GM13977 (cell line): ENCODE results near the gene GAB3.

Experiments
- DNase-seq: peaks from one replicate; pipeline ENCODE4 v3.0.0; 2012; ENCODE audit warnings: low spot score
- in situ Hi-C: fragments of 300-500 bp; cut with MboI; formaldehyde crosslinking; loops from one replicate; pipeline ENCODE4 v1.12.0; 2022; ENCODE audit warnings: low sequenced_read_pairs, low pct_unique_long_range_greater_than_20kb, mixed read lengths, inconsistent platforms; ENCODE audit not compliant: unreplicated experiment
- TF ChIP-seq, protein P1 (sequence below): IDR thresholded peaks from 2 replicates; pipeline ENCODE4 v1.5.1; 2012; ENCODE audit warnings: mild to moderate bottlenecking, control low read depth; ENCODE audit not compliant: insufficient read depth; ENCODE audit errors: extremely low read depth, missing control alignments

Gene GAB3

DNA sequence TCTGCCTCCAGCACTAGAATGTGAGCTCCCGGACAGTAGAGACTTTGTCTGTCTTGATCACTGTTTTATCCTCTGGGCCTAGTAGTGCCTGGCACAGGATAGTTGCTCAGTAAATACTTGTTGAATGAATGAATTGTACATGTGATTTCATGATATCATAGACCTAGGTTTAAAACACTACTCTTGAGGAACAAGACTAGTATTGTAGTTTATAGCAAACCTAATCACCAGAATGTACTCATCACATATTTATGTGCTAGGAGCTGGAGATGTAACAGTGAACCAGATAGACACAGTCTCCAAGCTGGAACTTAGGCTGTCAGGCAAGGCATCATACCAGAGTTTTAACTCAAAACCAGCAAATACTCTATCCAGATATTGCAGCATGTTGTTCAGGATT, 23.5 kb downstream of the GAB3 start:
- no peak for DNase-seq
- in situ Hi-C loops, result loop anchor here (25.0 kb wide), 1 partner anchor 140 kb away; the partner anchor contains the start of gene CTAG1A
- TF ChIP-seq, protein P1, sequence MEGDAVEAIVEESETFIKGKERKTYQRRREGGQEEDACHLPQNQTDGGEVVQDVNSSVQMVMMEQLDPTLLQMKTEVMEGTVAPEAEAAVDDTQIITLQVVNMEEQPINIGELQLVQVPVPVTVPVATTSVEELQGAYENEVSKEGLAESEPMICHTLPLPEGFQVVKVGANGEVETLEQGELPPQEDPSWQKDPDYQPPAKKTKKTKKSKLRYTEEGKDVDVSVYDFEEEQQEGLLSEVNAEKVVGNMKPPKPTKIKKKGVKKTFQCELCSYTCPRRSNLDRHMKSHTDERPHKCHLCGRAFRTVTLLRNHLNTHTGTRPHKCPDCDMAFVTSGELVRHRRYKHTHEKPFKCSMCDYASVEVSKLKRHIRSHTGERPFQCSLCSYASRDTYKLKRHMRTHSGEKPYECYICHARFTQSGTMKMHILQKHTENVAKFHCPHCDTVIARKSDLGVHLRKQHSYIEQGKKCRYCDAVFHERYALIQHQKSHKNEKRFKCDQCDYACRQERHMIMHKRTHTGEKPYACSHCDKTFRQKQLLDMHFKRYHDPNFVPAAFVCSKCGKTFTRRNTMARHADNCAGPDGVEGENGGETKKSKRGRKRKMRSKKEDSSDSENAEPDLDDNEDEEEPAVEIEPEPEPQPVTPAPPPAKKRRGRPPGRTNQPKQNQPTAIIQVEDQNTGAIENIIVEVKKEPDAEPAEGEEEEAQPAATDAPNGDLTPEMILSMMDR, result no peak

DNA sequence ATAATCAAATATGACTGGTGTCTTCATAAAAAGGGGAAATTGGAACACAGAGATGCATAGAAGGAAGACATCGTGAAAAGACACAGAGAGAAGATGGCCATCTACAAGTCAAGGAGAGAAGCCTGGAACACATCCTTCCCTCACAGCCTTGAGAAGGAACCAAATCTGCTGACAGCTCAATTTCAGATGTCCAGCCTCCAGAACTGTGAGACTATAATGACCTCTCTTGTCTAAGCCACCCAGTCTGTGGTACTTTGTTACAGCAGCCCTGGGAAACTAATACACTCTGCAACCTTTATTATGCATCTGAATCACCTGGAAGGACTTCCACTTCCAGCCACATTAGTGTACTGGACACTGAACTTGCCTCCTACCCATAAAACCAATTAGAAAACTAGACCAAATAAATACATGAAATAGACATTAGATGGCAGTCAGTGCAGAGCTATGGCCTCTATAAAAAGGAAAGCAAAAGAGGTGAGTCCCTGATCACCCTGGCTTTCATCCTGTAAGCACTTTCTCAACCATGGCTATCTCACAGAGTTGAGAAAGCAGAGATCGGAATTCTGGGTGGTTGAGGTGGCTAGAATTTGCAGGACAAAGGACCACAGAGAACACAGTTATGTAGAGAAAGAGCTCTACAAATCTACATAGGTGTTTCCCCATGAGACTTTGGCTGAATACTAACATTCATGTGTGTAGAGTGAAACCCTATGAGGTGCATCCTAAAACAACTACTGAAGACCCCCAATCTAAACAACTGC, 25.7 kb downstream of the GAB3 start:
- DNase-seq, result no peak
- TF ChIP-seq, protein P1, result no peak
- in situ Hi-C loops, result loop anchor here (25.0 kb wide), 1 partner anchor 138 kb away; the partner anchor contains the start of gene CTAG1A

DNA sequence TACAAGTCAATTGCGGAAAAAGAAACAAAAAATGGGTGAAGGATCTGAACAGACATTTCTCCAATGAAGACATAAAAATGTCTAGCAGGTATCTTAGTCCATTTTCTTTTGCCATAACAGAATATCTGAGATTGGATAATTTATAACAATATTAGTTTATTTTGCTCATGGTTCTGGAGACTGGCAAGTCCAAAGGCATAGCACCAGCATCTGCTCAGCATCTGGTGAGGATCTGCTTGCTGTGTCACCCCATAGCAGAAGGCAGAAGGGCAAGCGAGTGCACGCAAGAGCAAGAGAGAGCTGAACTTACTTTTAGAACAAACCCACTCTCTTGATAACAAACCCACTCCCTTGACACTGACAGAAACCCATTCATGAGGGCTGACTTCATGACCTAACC, 29.7 kb downstream of the GAB3 start:
- DNase-seq, result no peak
- in situ Hi-C loops, result no loop called here
- TF ChIP-seq, protein P1, result no peak

DNA sequence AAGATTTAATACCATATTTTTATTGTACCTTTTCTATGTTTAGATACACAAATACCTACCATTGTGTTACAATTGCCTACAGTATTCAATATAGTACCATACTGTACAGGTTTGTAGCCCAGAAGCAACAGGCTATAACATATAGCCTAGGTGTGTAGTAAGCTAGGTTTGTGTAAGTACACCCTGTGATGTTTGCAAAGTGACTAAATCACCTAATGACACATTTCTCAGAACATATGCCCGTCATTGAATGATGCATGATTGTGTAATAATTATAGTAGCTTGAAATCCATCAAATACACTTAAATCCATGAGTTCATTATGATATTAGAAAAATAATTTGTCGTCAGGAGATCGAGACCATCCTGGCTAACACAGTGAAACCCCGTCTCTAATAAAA, 30.8 kb downstream of the GAB3 start:
- no peak for DNase-seq
- in situ Hi-C loops, result no loop called here
- TF ChIP-seq, protein P1, result no peak

DNA sequence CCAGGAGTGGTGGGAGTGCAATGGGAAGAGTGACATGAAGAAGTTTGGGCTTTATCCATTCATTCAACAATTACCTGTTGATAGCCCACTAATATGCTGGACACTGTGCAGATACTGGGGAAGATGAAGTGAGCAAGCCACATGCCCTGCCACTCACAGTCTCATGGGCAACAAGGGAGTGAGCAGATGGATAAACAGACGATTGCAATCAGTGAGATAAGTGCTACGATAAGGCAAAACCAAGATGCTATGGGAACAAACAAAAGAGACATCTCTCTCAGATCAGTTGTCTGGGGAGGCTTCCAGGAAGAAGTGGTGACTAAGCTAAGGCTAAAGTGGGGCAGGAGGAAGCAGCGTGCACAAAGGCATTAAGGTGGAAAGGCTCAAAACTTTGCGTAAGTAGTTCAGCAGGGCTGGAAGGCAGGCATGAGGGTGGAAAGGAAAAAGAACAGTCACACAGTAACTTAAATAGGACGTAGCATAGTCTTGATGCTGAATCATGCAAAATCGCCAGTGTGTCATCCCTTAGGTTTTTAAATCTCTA, 31.7 kb downstream of the GAB3 start:
- no peak for DNase-seq
- TF ChIP-seq, protein P1, result no peak
- in situ Hi-C loops, result no loop called here

DNA sequence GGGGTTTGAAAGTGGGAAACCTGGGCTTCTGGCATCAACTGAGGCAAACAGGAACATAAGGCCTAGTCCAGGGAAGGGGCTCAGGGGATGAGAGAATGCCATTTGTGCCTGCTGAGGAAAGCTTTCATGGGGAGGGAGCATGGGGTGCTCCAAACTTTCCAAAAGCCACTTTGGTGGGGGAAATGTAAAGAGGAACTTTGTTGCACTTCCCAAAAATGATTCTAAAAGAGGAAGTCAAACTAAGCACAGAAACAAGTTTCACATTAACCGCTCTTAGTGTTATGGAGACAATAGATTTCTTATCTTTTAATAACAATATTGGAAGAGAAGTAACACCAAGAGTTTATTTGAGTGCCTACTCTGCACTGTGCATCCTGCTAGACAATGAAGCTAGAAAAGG, 32.3 kb downstream of the GAB3 start:
- DNase-seq, result no peak
- in situ Hi-C loops, result no loop called here
- TF ChIP-seq, protein P1, result no peak
